Left ventricle myocardium superior (tissue), 1 donor: Measurements from ENCODE around the gene TMEM106C. TPM values are rescaled to one million over a fixed set of nuclear protein-coding genes. Genes with fewer than 3 reads are reported as not detected.

Experiments used
- ATAC-seq: fragments of 200-7000 bp; cut with Tn5 transposase; one replicate; pipeline ENCODE4 v1.9.1; 2020; ENCODE audit warnings: mild to moderate bottlenecking, moderate library complexity
- DNase-seq: peaks from one replicate; pipeline ENCODE4 v3.0.0-alpha.2; 2020
- intact Hi-C: fragments of 100-400 bp; cut with micrococcal nuclease; formaldehyde crosslinking; loops from one replicate; pipeline ENCODE4 v1.11.0; 2022
- long read RNA-seq: library from polyadenylated mRNA; unstranded; transcript quantifications from one replicate; pipeline ENCODE4 v2.0.0, GENCODE V29; 2021
- total RNA-seq: library from RNA; stranded (reverse); fragmentation: NEBNext Ultra II Directional; extraction: Animal tissue kit (Norgen Biotek cat#: 25700); gene quantifications from one replicate; pipeline ENCODE4 v1.2.1, GENCODE V29; 2021
- donor health status: DM: no; HTN: yes; CAD: no; lungs with severe emphysema.

Gene TMEM106C
- total RNA-seq: 46.8 TPM
- long read RNA-seq, transcript TMEM106C-220 (8 exons, 810 nt): minor isoform, 22 of 68 reads
- long read RNA-seq, transcript TMEM106C-201 (8 exons, 1,394 nt): major isoform, 31 of 68 reads
- long read RNA-seq, partial matches to known transcripts: 4 of 68 reads
- long read RNA-seq, other reads (novel, unspliced or antisense): 7 of 68 reads

GRCh38 chr12:47963340-47964040, at the start of gene TMEM106C:
TMEM106C (plus strand) TSS chr12:47963596; CDS start chr12:47964237, 641 bp downstream.
- ATAC-seq (peak; percentile 95), DNase-seq (peak; percentile 96)
- intact Hi-C loops: no loop called here

- no peak for DNase-seq
- intact Hi-C loops: no loop called here
- no peak for ATAC-seq
These were observed 42.5 kb upstream of the TMEM106C start for GRCh38 chr12:47920913-47921312.

GRCh38 chr12:47921907-47922306, 41.5 kb upstream of the TMEM106C start:
- ATAC-seq (no peak), DNase-seq (no peak)
- intact Hi-C loops: no loop called here

GRCh38 chr12:47927346-47927745, 36.0 kb upstream of the TMEM106C start:
- intact Hi-C loops: no loop called here
- no peak for DNase-seq
- no peak for ATAC-seq

- DNase-seq (no peak), ATAC-seq (no peak)
- intact Hi-C loops: no loop called here
These were observed 32.8 kb upstream of the TMEM106C start for GRCh38 chr12:47930634-47931033.

- DNase-seq (no peak), ATAC-seq (no peak)
- intact Hi-C loops: no loop called here
These were observed 32.2 kb upstream of the TMEM106C start for GRCh38 chr12:47931187-47931586.

- intact Hi-C loops: no loop called here
- DNase-seq (peak; percentile 79), ATAC-seq (peak; percentile 88)
These were observed 28.2 kb upstream of the TMEM106C start for GRCh38 chr12:47935184-47935583.

- ATAC-seq: no peak
- intact Hi-C loops: no loop called here
- DNase-seq: no peak
These were observed 25.3 kb upstream of the TMEM106C start for GRCh38 chr12:47938093-47938492.

GRCh38 chr12:47938594-47938993, 24.8 kb upstream of the TMEM106C start:
- intact Hi-C loops: no loop called here
- DNase-seq (no peak), ATAC-seq (peak; percentile 8)

- intact Hi-C loops: no loop called here
- DNase-seq (peak; percentile 76), ATAC-seq (peak; percentile 87)
These were observed 24.3 kb upstream of the TMEM106C start for GRCh38 chr12:47939009-47939601.

- ATAC-seq (no peak), DNase-seq (no peak)
- intact Hi-C loops: no loop called here
These were observed 22.5 kb upstream of the TMEM106C start for GRCh38 chr12:47940773-47941474.

- ATAC-seq: no peak
- DNase-seq: no peak
- intact Hi-C loops: no loop called here
These were observed 22.0 kb upstream of the TMEM106C start for GRCh38 chr12:47941475-47941780.

- ATAC-seq: no peak
- intact Hi-C loops: no loop called here
- DNase-seq: no peak
These were observed 21.4 kb upstream of the TMEM106C start for GRCh38 chr12:47941871-47942613.

- ATAC-seq (no peak), DNase-seq (no peak)
- intact Hi-C loops: no loop called here
These were observed 20.7 kb upstream of the TMEM106C start for GRCh38 chr12:47942614-47943225.

GRCh38 chr12:47943623-47944340, 19.6 kb upstream of the TMEM106C start:
- intact Hi-C loops: no loop called here
- no peak for ATAC-seq
- no peak for DNase-seq

- intact Hi-C loops: no loop called here
- DNase-seq: no peak
- no peak for ATAC-seq
These were observed 18.6 kb upstream of the TMEM106C start for GRCh38 chr12:47944685-47945340.

- intact Hi-C loops: no loop called here
- no peak for ATAC-seq
- no peak for DNase-seq
These were observed 18.1 kb upstream of the TMEM106C start for GRCh38 chr12:47945341-47945728.
